NT2/D1 (cell line): ENCODE measurements around the gene LRIG2.

Experiments used
- SUZ12 ChIP-seq: IDR thresholded peaks from 2 replicates; pipeline ENCODE4 v1.6.1; 2011; ENCODE audit not compliant: insufficient read length, insufficient read depth; ENCODE audit errors: extremely low read depth
- YY1 ChIP-seq: IDR thresholded peaks from 2 replicates; pipeline ENCODE4 v1.6.1; 2011; ENCODE audit not compliant: insufficient read length, insufficient read depth
- ZNF274 ChIP-seq: IDR thresholded peaks from 2 replicates; pipeline ENCODE4 v1.6.1; 2011; ENCODE audit warnings: mild to moderate bottlenecking, low read depth, low read length

DNA sequence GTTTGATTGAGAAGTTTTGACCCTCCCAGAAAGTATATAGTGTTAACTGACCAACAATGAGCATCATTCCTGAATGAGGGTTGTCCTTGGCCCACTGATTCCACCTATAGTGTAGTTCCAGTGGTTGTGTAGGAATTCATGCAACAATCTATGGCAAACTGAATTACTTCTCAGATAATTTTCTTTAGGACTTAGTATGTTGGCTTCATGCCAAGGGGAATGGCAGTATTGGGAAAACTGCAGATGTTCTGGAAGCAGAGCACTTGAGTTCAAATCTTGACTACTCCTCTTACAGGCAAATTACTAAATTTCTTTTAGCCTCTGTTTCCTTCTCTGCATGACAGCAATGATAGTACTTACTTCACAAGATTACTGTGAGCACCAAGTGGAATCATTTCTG is 65.8 kb downstream of the LRIG2 start:
- no peak for TF ChIP-seq YY1
- no peak for TF ChIP-seq SUZ12
- no peak for TF ChIP-seq ZNF274
